ENCODE measurements around the gene SLX4.

- TF ChIP-seq EZH2 (optimal IDR thresholded peaks at IDR 0.05; ENCODE audit: low read depth, low read length) (no peak), CTCF (IDR thresholded peaks at IDR 0.05; ENCODE audit: low read length) (no peak), EZH2phosphoT487 (IDR thresholded peaks at IDR 0.05; ENCODE audit: low read length) (no peak)
Observed at GRCh38 chr16:3609895-3610697, 1.3 kb downstream of the SLX4 start.

Measured in MM.1S (cell line).